Inflammatory macrophage (primary cell): ENCODE data around the gene OSBP2.
"Not testable (repeated sequence)": the region's sequence is repeated elsewhere in the genome, so short reads cannot be mapped to it uniquely, and the experiment has no call there.

Source experiments
- DNase-seq, 2 donors: peaks; one replicate each; pipeline ENCODE4 v3.0.0-alpha.2; 2020 to 2022

OSBP2 gene

DNA sequence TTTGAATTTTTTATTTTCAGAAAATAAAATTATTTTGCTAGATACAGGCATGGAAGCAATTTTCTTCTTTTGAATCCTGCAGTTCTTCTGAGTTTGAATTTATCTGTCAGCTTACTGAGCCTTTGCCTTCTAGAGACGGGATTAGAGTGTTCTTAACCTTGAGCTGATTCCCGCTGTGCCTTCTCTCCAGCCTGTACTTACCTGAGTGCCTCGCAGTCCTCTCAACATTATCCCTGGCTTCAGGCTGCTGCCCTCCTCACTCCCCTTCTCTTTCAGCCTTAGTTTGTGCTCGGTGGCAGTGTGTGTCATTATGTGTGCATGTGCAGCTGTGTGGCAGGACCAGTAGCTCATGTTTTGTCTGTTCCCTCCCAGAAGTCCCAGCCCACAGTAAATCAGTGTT lies 24.3 kb downstream of the OSBP2 start:
- DNase-seq = no peak

DNA sequence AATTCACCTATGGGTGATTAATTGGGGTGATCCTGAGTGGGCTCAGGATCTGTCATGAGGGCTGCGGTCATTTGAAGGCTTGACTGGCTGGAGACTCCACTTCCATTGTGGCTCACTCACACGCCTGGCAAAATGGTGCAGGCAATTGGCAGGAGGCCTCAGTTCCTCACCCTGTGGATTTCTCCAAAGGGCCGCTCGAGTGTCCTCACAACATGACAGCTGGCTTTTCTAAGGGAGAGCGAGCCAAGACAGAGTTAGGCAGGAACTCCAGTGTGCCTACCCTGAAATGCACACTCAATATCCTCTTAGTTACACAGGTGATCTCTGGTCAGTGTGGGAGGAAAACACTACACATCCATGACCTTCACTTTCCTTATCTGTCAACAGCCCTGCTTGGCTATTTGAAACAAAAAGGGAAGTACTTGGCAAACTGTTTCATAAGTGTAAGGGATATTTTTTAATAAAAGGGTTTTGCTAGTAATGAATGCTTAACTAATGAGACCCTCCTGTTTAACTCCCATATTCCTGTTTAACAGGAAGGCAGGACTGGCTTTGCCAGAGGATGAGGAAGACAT lies 25.7 kb downstream of the OSBP2 start:
- peak; percentile 8 to 39 for DNase-seq

DNA sequence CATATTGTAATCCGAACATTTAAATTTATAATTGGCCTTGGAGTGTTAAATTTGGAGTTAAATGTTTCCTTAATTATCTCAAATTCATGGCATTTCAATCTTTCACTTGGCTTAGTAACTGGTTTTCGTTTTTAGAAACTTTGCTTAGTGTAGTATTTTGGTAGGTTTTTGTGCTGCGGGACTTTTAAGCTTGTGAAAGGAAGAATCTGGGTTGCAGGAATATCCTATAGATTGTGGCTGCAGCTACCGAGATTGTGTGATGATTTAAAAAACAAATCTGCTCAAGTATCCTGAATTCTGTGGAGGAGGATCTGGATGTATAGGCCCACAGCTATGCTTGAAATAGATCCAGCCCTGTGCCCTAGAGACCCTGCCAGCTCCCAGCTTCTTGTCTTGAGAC lies 27.1 kb downstream of the OSBP2 start:
- DNase-seq = no peak

GRCh38 chr22:30728826-30729225 lies 34.2 kb downstream of the OSBP2 start:
- DNase-seq = no peak

DNA sequence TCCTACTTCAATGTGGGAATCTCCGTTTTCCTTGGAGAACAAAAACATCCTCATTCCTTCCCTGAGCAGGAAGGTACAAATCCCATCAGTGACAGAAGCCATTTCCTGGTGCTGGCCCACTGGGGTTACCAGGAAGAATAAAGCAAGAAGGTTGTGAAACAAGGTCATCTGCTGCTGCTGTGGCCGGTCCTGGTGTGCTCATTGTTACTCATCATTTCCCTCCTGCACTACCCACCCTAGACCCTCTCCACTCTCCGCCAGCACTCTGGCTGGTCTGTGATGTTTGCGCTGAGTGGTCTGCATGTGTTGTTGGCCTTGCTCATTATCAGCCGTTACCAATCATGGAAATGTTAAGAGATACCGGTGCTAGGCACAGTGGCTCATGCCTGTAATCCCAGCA lies 37.0 kb downstream of the OSBP2 start:
- peak; percentile 24 to 55 for DNase-seq

GRCh38 chr22:30732426-30732825 lies 37.8 kb downstream of the OSBP2 start:
- DNase-seq = no peak

DNA sequence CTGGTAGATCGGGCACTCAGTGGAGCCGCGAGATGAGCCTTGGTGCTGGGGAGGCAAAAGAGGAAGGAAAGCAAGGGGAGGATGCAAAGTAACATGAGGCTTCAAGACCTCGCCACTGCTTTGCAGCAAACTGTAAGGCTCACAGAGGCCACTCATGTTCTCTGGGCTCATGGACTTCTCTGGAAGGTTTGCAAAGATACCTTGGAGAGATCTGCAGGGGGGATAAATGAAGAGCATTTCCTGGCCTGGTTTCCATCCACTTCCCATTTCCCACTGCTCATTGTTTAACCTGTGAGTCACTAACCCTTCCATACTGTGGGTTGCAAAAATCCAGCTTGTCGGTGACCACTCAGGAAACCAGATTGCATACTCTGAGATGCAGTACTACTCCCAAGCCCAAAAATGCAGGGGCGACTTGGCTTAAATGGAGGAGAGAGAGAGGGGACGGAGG lies 38.5 kb downstream of the OSBP2 start:
- peak; percentile 52 to 57 for DNase-seq

DNA sequence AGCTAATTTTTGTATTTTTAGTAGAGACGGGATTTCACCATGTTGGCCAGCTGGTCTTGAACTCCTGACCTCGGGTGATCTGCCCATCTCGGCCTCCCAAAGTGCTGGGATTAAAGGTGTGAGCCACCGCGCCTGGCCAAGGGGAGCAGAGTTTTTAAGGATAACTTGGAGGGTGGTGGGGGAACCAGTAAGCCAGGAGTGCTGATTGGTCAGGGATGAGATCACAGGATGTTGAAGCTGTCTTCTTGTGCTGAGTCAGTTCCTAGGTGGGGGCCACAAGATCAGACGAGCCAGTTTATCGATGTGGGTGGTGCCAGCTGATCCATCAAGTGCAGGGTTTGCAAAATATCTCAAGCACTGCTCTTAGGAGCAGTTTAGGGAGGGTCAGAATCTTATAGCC lies 45.3 kb downstream of the OSBP2 start:
- peak; percentile 12 to 42 for DNase-seq

- DNase-seq = not testable (repeated sequence)
Measured at GRCh38 chr22:30740511-30740910, 45.8 kb downstream of the OSBP2 start.

DNA sequence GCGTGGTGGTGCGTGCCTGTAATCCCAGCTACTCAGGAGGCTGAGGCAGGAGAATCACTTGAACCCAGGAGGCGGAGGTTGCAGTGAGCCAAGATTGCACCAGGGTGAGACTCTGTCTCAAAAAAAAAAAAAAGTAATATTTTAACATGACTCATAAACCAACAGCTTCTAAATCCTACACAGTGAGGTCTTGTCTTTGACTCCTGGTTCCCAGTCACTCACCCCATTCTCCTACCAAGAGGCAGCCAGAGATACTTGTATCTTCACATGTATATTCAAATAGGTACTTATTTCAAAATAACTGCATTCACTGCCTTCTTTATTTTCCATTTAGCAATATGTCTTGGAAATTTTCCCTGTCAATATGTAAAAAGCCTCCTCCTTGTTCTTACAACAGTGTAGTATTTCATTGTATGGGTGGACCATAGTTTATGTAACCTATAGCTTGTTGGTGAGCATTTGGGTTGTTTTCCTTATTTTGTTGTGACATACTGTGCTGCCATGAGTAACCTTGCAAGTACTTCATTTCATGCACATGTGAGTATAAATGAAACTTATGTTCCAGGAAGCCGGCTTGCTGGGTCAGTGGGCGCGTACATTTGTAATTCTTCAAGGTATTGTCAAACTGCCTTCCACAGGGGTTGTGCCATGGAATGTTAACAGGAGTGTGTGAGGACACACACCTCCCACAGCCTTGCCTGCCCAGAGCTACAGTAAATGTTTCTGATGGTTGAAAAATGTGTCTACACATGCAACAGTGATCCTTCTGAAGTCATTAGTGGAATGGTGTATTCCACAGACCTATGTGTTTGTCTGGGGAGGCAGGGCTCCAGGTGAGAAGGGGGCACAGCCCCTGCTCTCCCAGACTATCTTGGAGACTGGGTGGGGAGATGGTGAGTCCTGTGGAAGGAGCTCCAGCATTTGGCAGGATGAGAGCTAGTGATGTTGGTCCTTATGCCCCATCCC lies 47.9 kb downstream of the OSBP2 start:
- peak; percentile 71 to 74 for DNase-seq

DNA sequence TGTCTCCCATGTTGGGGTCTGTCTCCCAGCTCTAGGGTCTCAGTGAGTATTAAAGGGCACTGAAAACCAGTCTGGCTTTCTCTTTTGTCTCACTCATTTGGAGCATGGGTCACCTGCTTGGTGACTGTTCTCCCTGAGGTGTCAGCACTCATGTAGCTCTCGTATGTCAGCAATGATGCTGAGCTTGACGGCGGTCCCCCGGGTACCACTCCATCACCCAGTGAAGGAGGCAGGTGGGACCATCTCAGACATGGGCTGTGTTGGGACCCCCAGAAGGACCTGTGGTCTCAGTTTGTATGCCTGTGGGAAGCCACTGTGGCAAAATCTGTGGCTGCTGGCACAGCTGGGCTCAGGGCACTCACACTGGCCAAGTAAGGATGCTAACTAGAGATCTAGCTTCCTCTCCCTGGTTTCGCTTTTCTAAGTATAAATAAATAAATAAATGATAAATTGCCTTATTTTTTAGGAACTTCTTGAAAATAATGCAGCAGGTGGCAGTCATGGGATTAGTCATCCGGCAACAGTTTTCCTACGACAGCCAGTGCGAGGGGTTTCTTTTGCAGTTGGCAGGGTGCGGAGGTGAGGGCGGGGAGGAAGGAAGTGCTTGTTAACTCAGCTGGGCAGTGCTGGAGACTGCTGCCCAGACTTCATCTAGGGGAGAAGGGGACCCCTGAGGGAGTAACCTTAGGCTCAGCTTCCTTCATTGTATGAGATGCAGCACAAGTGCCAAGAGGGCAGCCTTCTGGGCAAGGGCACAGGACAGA lies 48.8 kb downstream of the OSBP2 start:
- peak; percentile 44 to 65 for DNase-seq

GRCh38 chr22:30744224-30744623 lies 49.5 kb downstream of the OSBP2 start:
- no peak for DNase-seq

- peak in 1 of 2 donors; percentile 25 for DNase-seq
Measured at GRCh38 chr22:30747493-30747892, 52.8 kb downstream of the OSBP2 start.

GRCh38 chr22:30749272-30749671 lies 54.6 kb downstream of the OSBP2 start:
- DNase-seq = no peak

DNA sequence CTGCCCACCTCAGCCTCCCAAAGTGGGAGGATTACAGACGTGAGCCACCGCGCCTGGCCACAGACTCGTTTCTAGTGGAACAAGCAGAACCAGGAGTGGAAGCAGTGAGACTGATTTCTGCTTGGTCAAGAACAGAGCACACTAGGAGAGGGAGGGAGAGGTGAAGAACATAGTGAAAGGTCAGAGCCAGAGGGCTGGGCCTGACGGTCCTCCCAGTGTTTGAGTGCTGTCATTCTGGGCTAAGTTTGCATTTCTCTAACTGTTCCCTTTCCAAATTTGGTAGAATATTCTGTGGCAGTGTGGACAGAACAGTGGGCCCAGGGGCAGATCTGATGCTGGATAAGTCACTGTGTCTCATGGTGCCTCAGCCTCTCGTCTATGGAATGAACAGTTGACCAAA lies 55.2 kb downstream of the OSBP2 start:
- DNase-seq = no peak

GRCh38 chr22:30751529-30751928 lies 56.9 kb downstream of the OSBP2 start:
- DNase-seq = no peak

GRCh38 chr22:30752771-30753170 lies 58.1 kb downstream of the OSBP2 start:
- no peak for DNase-seq

DNA sequence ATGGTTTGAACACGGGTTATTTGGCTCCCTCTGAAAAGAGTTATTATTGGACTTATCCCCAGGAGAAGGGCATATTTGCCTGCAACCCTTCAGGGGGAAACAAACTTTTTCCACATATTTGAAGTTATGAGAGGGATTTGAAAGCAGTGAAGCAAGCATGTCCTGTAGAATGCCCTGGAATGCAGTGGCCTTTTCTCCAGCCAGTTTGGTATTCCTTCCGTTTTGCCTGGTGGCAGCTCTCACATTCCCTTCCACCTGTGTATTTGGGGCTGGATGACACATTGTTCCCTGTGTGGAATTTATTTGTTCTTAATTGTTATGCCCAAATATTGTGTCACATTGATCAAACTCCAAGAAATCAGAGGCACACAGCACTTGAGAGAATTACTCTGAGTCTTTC lies 59.0 kb downstream of the OSBP2 start:
- no peak for DNase-seq

DNA sequence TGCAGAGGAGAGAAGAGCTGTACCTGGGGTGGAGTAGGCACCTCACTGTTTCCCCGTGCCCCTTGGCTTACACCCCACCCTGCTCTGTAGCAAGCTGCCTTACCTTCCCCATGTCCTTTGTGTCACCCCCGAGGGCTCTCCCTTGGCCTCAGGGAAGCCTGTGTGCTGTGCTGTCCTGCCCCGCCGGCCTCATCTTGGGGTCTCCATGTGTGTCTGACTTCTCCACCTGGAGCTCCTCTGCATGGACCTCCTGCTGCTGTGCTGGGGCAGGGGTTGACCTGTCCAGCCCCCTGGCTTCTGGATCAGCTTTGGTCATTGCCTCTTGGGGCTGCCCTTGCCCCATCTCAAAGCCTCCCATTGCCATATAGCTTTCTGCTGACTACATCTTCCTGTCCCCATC lies 59.8 kb downstream of the OSBP2 start:
- DNase-seq = no peak

GRCh38 chr22:30754971-30755758 lies 60.5 kb downstream of the OSBP2 start:
- DNase-seq = peak; percentile 67 to 82

GRCh38 chr22:30755759-30756124 lies 61.1 kb downstream of the OSBP2 start:
- no peak for DNase-seq
